GM12872 (cell line): ENCODE results near the gene BRDT.

ENCODE experiments used
- CTCF ChIP-seq: IDR thresholded peaks from 3 replicates; pipeline ENCODE4 v1.5.1; 2011; ENCODE audit warnings: low read depth, mild to moderate bottlenecking, low read length, moderate library complexity; ENCODE audit not compliant: insufficient read depth

The BRDT gene

DNA sequence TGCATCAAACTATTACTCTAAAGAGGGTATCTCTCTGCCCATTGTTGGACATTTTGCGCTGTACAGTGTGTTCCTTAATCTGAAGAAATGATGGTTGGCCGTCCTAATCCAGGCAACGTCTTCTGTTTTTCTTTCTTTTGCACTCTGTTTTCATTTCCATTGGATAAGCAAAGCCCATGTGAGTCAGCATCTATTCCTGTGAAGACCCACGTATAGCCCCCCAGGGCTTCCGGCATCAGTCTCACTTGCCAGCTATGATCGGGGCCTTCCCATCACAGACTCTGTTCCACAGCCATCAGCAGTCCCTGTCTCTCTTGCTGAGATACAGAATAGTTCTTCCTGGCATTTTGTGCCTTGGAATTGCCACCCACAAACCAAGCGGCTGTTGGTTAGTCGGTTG is 29.2 kb upstream of the BRDT start:
- no peak for TF ChIP-seq CTCF

DNA sequence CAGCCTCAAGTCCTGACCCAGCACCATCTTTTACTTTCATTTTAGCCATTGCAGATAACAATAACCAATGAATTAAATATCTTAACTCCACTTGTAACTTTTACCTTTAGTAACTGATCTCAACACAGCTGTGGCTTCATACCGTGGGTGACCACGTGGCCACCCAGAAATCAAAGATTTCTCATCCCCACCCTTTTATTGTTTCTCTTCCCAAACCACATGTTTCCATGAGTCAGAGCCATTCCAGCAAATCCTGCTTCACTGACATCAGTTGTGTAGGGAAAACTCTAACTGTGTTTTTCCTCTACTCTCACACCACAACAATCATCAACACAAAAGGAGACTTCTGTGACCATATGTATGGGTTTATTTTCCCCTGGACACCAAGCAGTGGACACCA is 25.1 kb upstream of the BRDT start:
- no peak for TF ChIP-seq CTCF

GRCh38 chr1:91925644-91926435 is 23.4 kb upstream of the BRDT start:
- no peak for TF ChIP-seq CTCF

GRCh38 chr1:91928026-91928425 is 21.2 kb upstream of the BRDT start:
- no peak for TF ChIP-seq CTCF

DNA sequence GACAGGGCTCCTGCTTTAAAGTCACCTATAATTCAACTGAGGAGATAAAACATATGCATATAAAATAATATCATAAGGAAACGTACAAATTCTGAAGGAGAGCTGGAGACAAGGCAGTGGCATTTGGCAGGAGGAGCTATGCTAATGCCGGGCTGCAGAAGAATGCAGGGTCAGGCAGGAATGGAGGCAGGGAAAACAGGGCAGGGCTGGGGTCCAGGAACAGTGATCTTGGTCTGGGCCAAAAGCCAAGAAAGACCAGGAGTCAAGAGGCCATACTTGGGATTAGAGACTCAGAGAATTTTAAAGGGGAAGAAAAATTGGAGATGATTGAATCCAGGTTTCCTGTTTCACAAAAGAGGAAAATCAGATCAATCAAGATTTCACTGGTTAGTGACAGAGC is 20.0 kb upstream of the BRDT start:
- TF ChIP-seq CTCF: no peak

- no peak for TF ChIP-seq CTCF
Observed at GRCh38 chr1:91937613-91938012, 11.6 kb upstream of the BRDT start.

GRCh38 chr1:91940496-91940895 is 8.7 kb upstream of the BRDT start:
- no peak for TF ChIP-seq CTCF
